Measurements from ENCODE around the gene OR2T3. TPM values are rescaled to one million over a fixed set of nuclear protein-coding genes. Genes with fewer than 3 reads are reported as not detected.
"Not testable (repeated sequence)": the region's sequence is repeated elsewhere in the genome, so short reads cannot be mapped to it uniquely, and the experiment has no call there.

The OR2T3 gene, protein sequence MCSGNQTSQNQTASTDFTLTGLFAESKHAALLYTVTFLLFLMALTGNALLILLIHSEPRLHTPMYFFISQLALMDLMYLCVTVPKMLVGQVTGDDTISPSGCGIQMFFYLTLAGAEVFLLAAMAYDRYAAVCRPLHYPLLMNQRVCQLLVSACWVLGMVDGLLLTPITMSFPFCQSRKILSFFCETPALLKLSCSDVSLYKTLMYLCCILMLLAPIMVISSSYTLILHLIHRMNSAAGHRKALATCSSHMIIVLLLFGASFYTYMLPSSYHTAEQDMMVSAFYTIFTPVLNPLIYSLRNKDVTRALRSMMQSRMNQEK
- total RNA-seq, result not detected in 2 replicates
- polyA plus RNA-seq, result not detected in 2 replicates
- not detected in 2 replicates for polyA plus RNA-seq (2011; cell fraction: cytosol; rRNA removed)
- polyA plus RNA-seq (2011; cell fraction: nucleus; rRNA removed), result not detected in 2 replicates
- polyA plus RNA-seq (2012), result not detected in 2 replicates
- polyA minus RNA-seq, result not detected in 2 replicates
- not detected for polyA minus RNA-seq (2011; cell fraction: cytosol; rRNA and poly(A)+ RNA removed)
- not detected in 2 replicates for polyA minus RNA-seq (2011; cell fraction: nucleus; rRNA and poly(A)+ RNA removed)
- Bru-seq, nascent RNA, result not detected
- BruChase-seq, experiment 1, labeled RNA remaining after a 6-hour chase, result not detected
- not detected for BruChase-seq, experiment 2, labeled RNA remaining after a 2-hour chase
- long read RNA-seq, result 0 reads

DNA sequence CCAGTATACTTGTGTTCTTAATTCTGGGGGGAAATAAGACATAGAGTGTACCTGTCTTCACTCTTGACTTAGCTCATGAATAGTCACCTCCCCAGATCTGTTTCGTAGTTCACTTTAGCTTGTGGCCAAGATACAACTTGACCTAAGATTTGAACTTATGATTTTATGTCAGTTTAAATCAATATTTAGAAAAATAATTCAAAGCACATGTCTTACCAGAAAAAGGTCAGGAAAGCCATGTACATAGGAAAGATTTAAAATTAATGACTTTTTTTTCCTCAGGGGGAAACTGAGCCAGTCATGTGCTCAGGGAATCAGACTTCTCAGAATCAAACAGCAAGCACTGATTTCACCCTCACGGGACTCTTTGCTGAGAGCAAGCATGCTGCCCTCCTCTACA, at the start of gene OR2T3:
TSS of gene OR2T3 (plus strand) at position 301 of the 400 bp plus-strand sequence. CDS start at position 301, 0 bp downstream.
- H3K79me2 ChIP-seq (ENCODE audit: control insufficient read depth, insufficient read depth, low read length); FAIRE-seq; H3K9ac ChIP-seq (replicated peaks; ENCODE audit: extremely low read depth, insufficient read depth, low read length); BruUV-seq (replicated peaks); POLR2A ChIA-PET; H3K4me3 ChIP-seq (replicated peaks in 1 of 3; ENCODE audit: insufficient read depth in 1 of 3, low read depth in 1 of 3, low read length in 3 of 3); H3K9me1 ChIP-seq (replicated peaks; ENCODE audit: control insufficient read depth, extremely low read depth, insufficient read depth, low read length); H3K4me2 ChIP-seq (ENCODE audit: insufficient read depth, low read length); H3K36me3 ChIP-seq (ENCODE audit: control insufficient read depth in 2 of 2, extremely low read depth in 1 of 2, insufficient read depth in 2 of 2, low read length in 2 of 2); dilution Hi-C loops (cut with MboI; ENCODE audit: extremely low pct_ligation_motif_present, low sequenced_read_pairs); H3K27me3 ChIP-seq (ENCODE audit: control insufficient read depth in 2 of 2, insufficient read depth in 2 of 2, low read length in 2 of 2); CTCF ChIA-PET; intact Hi-C loops (cut with micrococcal nuclease); H3K27ac ChIP-seq (ENCODE audit: insufficient read depth, low read depth, low read length); H4K20me1 ChIP-seq (replicated peaks; ENCODE audit: control insufficient read depth, extremely low read depth, insufficient read depth, low read length); H2AFZ ChIP-seq (ENCODE audit: low read depth, low read length); DNase-seq (ENCODE audit: low read depth, low spot score); H3K9me3 ChIP-seq (replicated peaks; ENCODE audit: control insufficient read depth, insufficient read depth, low read length); H3K4me1 ChIP-seq (ENCODE audit: control insufficient read depth, extremely low read depth, insufficient read depth, low read length): not testable (repeated sequence)

DNA sequence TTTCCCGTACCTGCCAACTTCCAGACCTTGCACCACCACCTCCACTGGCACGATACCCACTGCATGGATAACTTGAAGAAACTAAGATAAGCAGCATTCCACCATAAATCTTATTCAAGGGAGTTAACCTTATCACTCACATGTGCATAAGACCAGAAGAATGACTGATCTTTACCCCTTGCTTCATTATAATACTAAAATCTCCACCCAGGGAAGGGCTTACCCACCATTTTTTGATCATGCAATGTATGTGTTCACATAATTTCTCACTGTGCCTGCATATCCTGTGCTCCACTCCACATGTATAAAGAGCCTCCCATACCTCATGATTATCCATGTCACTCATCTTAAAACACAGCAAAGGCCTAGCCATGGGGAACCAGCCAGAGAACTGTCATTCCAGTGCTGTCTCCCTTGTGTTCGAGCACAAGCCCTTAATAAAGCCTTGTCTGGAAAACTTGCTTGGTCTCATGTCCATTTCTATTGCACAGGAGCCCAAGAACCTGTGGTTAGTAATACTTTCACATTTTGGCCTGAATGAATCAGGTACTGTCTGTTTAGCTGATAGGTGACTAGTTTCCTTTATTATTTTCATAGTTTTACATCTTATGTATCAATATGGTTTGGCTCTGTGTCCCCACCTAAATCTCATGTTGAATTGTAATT, 45.5 kb upstream of the OR2T3 start:
- H3K36me3 ChIP-seq (ENCODE audit: control insufficient read depth in 2 of 2, extremely low read depth in 1 of 2, insufficient read depth in 2 of 2, low read length in 2 of 2); H3K27me3 ChIP-seq (ENCODE audit: control insufficient read depth in 2 of 2, insufficient read depth in 2 of 2, low read length in 2 of 2); H4K20me1 ChIP-seq (replicated peaks; ENCODE audit: control insufficient read depth, extremely low read depth, insufficient read depth, low read length); H3K4me1 ChIP-seq (ENCODE audit: control insufficient read depth, extremely low read depth, insufficient read depth, low read length); DNase-seq (ENCODE audit: low read depth, low spot score); H3K79me2 ChIP-seq (ENCODE audit: control insufficient read depth, insufficient read depth, low read length); H2AFZ ChIP-seq (ENCODE audit: low read depth, low read length); H3K4me3 ChIP-seq (replicated peaks in 1 of 3; ENCODE audit: insufficient read depth in 1 of 3, low read depth in 1 of 3, low read length in 3 of 3); FAIRE-seq; H3K4me2 ChIP-seq (ENCODE audit: insufficient read depth, low read length); H3K27ac ChIP-seq (ENCODE audit: insufficient read depth, low read depth, low read length); BruUV-seq (replicated peaks); H3K9me3 ChIP-seq (replicated peaks; ENCODE audit: control insufficient read depth, insufficient read depth, low read length); dilution Hi-C loops (cut with MboI; ENCODE audit: extremely low pct_ligation_motif_present, low sequenced_read_pairs); H3K9me1 ChIP-seq (replicated peaks; ENCODE audit: control insufficient read depth, extremely low read depth, insufficient read depth, low read length); POLR2A ChIA-PET; CTCF ChIA-PET; H3K9ac ChIP-seq (replicated peaks; ENCODE audit: extremely low read depth, insufficient read depth, low read length); intact Hi-C loops (cut with micrococcal nuclease): not testable (repeated sequence)

DNA sequence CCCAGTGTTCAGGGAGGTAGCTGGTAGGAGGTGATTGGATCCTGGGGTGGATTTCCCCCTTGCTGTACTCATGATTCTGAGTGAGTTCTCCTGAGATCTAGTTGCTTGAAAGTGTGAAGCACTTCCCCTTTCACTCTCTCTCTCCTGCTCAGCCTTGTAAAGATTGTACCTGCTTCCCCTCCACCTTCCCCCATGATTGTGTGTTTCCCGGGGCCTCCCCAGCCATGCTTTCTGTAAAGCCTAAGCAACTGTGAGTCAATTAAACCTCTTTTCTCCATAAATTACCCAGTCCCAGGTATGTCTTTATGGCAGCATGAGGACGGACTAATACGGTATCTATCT, 45.0 kb upstream of the OR2T3 start:
- H3K4me3 ChIP-seq (replicated peaks in 1 of 3; ENCODE audit: insufficient read depth in 1 of 3, low read depth in 1 of 3, low read length in 3 of 3); intact Hi-C loops (cut with micrococcal nuclease); H3K79me2 ChIP-seq (ENCODE audit: control insufficient read depth, insufficient read depth, low read length); H3K36me3 ChIP-seq (ENCODE audit: control insufficient read depth in 2 of 2, extremely low read depth in 1 of 2, insufficient read depth in 2 of 2, low read length in 2 of 2); H3K4me1 ChIP-seq (ENCODE audit: control insufficient read depth, extremely low read depth, insufficient read depth, low read length); dilution Hi-C loops (cut with MboI; ENCODE audit: extremely low pct_ligation_motif_present, low sequenced_read_pairs); CTCF ChIA-PET; POLR2A ChIA-PET; H3K27me3 ChIP-seq (ENCODE audit: control insufficient read depth in 2 of 2, insufficient read depth in 2 of 2, low read length in 2 of 2); H3K9ac ChIP-seq (replicated peaks; ENCODE audit: extremely low read depth, insufficient read depth, low read length); H2AFZ ChIP-seq (ENCODE audit: low read depth, low read length); H4K20me1 ChIP-seq (replicated peaks; ENCODE audit: control insufficient read depth, extremely low read depth, insufficient read depth, low read length); H3K9me3 ChIP-seq (replicated peaks; ENCODE audit: control insufficient read depth, insufficient read depth, low read length); BruUV-seq (replicated peaks); H3K9me1 ChIP-seq (replicated peaks; ENCODE audit: control insufficient read depth, extremely low read depth, insufficient read depth, low read length); H3K27ac ChIP-seq (ENCODE audit: insufficient read depth, low read depth, low read length); H3K4me2 ChIP-seq (ENCODE audit: insufficient read depth, low read length); DNase-seq (ENCODE audit: low read depth, low spot score); FAIRE-seq: not testable (repeated sequence)

DNA sequence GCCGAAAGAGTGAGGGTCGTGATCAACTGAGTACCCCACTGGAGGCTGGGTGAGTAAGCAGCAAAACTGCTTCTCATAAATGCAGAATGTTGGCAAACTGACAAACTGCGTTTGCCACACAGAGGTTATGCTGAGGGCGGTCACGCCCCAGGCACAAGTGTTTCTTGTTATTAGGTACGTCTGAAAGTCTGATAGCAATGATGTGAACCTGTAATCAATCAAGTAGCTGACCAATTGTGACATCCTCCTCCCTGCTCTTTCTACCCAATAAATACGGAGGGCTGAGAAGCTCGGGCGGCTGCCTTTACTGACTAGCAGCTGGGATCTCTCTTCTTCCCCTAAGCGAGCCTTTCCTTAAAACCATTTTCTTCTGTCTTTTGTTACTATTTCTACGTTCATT, 41.5 kb upstream of the OR2T3 start:
- H3K4me1 ChIP-seq (ENCODE audit: control insufficient read depth, extremely low read depth, insufficient read depth, low read length); POLR2A ChIA-PET; H3K9ac ChIP-seq (replicated peaks; ENCODE audit: extremely low read depth, insufficient read depth, low read length); intact Hi-C loops (cut with micrococcal nuclease); H3K4me2 ChIP-seq (ENCODE audit: insufficient read depth, low read length); H3K9me3 ChIP-seq (replicated peaks; ENCODE audit: control insufficient read depth, insufficient read depth, low read length); H2AFZ ChIP-seq (ENCODE audit: low read depth, low read length); CTCF ChIA-PET; H3K9me1 ChIP-seq (replicated peaks; ENCODE audit: control insufficient read depth, extremely low read depth, insufficient read depth, low read length); DNase-seq (ENCODE audit: low read depth, low spot score); H3K27ac ChIP-seq (ENCODE audit: insufficient read depth, low read depth, low read length); H3K4me3 ChIP-seq (replicated peaks in 1 of 3; ENCODE audit: insufficient read depth in 1 of 3, low read depth in 1 of 3, low read length in 3 of 3); dilution Hi-C loops (cut with MboI; ENCODE audit: extremely low pct_ligation_motif_present, low sequenced_read_pairs); FAIRE-seq; H4K20me1 ChIP-seq (replicated peaks; ENCODE audit: control insufficient read depth, extremely low read depth, insufficient read depth, low read length); H3K27me3 ChIP-seq (ENCODE audit: control insufficient read depth in 2 of 2, insufficient read depth in 2 of 2, low read length in 2 of 2); H3K79me2 ChIP-seq (ENCODE audit: control insufficient read depth, insufficient read depth, low read length); H3K36me3 ChIP-seq (ENCODE audit: control insufficient read depth in 2 of 2, extremely low read depth in 1 of 2, insufficient read depth in 2 of 2, low read length in 2 of 2); BruUV-seq (replicated peaks): not testable (repeated sequence)

All from endothelial cell of umbilical vein (primary cell).